ENCODE measurements around the gene FBXL14.
"Not testable (repeated sequence)": the region's sequence is repeated elsewhere in the genome, so short reads cannot be mapped to it uniquely, and the experiment has no call there.

FBXL14 gene

GRCh38 chr12:1620092-1620491, 25.7 kb upstream of the FBXL14 start:
- no peak for DNase-seq (ENCODE audit: low read depth in 3 of 3)

DNA sequence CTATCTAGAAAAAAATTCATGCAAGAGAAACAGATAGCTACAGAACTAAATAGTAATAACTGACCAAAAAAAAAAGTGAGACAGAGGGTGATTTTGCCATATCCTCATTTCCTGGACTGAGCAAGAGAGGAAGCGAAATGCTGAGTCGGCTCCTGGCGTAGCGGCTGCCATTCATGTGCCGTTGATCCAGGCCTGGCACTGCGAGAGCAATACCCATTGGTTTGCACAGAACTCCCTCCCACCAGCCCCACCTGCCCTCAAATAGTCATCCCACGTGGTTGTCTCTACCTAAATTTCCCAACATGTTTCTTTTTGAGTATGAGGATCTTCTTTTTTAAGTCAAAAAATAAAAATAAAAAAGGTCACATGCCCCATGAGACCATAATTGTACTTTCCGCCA, 25.2 kb upstream of the FBXL14 start:
- DNase-seq (ENCODE audit: low read depth in 3 of 3), result no peak

- DNase-seq (ENCODE audit: low read depth in 3 of 3), result no peak
Observed at GRCh38 chr12:1619159-1619558, 24.8 kb upstream of the FBXL14 start.

DNA sequence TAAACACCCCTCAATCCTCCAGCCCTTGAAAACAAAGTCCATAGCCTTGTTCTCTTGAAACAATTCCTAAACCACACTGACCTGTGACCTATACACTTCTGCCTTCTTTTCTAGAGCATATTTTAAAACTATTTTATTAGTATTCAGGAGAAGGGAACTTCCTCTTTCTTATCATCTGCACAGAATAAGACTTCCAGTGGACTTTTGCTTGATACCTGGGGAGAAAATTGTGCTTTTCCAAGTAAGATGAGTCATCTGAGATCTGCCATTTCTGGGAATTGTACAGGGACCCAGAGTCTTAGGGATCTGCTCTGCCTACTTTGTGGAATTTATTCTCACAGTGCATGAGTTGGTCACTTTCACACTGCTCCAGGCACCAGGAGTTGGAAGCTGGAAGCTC, 24.1 kb upstream of the FBXL14 start:
- DNase-seq (ENCODE audit: low read depth in 3 of 3), result no peak

DNA sequence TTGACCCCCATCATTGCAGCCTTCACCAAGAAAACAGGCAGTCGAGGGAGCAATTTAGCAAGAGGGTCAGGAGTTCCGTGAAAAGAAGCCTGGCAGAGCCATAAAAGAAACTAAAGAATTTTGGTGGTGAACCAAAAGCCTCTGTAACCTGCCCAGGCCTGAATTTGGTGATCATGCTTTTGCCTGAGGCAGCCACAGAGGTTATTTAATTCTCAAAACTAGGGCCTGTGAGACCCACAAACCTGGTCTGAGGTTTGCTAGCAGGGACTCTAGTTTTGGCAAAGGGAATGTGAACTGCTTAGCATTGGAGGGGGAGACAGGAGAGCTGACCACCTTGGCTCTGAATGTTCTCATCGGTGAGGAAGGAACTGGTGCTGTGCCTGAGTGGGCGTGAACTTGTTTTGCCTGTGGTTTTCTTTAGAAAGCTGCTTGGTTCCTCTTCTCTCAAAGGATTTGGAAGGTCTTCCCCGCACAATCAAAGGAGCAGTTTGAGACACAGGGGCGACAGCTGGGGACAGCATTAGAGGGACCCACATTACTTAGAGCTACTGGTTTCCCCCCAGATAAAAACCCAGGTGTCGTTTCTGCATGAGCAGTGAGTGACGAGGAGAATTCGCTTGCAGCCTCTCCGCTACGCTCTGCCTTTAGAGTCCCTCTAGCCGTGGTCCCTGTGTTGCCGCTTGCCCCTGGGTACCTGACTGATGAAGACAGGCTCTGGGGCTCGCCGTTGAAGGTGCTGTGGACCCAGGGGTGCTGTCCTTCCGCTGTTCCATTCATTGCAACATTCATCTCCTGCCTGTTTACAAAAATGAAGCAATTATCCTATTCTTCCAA, 22.1 kb upstream of the FBXL14 start:
- no peak for DNase-seq (ENCODE audit: low read depth in 3 of 3)

- no peak for DNase-seq (ENCODE audit: low read depth in 3 of 3)
Observed at GRCh38 chr12:1614360-1614759, 20.0 kb upstream of the FBXL14 start.

DNA sequence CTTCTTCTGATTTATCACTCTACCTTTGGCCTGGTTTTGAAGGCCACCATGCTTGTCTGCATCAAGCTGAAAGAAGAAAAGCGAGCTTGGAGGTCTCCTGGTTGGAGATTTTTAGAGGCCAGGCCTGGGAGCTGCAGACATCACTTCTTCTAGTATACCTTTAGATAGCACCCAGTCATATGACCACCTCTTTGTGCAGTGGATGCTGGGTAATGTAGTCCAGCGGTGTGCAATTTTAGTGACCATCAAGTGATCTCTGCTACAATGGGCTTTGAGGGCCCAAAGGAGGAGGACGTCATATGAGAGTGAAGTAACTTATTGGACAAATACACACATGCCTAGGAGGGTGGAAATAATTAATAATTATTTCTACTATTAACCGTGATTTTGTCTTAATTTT, 19.5 kb upstream of the FBXL14 start:
- DNase-seq (ENCODE audit: low read depth in 3 of 3), result no peak

GRCh38 chr12:1611803-1612572, 17.6 kb upstream of the FBXL14 start:
- DNase-seq (ENCODE audit: low read depth in 3 of 3), result no peak

GRCh38 chr12:1610072-1610643, 15.8 kb upstream of the FBXL14 start:
- no peak for DNase-seq (ENCODE audit: low read depth in 3 of 3)

DNA sequence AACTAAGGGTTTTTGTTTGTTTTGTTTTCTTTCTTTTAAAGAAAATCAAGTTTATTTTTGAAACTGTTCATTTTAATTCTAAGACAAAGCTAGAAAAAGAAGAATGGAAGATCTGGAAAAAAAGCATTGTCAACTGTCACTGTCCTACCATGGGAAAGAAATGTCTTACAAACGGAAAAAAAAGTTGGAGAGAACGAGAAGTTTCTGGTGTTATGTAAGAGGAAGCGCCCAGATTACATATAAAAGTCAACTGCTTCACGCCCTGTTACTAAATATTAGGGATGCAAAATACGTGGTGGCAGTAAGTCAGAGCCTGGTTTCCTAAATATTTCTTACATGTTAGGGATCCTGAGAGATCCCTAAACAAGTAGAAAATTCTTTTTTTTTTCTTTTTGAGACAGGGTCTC, 14.3 kb upstream of the FBXL14 start:
- no peak for DNase-seq (ENCODE audit: low read depth in 3 of 3)

GRCh38 chr12:1607940-1608712, 13.7 kb upstream of the FBXL14 start:
- DNase-seq (ENCODE audit: low read depth in 3 of 3), result no peak

- peak; percentile 59 to 69 (median 61) for DNase-seq (ENCODE audit: low read depth in 3 of 3)
Observed at GRCh38 chr12:1606021-1606622, 11.7 kb upstream of the FBXL14 start.

DNA sequence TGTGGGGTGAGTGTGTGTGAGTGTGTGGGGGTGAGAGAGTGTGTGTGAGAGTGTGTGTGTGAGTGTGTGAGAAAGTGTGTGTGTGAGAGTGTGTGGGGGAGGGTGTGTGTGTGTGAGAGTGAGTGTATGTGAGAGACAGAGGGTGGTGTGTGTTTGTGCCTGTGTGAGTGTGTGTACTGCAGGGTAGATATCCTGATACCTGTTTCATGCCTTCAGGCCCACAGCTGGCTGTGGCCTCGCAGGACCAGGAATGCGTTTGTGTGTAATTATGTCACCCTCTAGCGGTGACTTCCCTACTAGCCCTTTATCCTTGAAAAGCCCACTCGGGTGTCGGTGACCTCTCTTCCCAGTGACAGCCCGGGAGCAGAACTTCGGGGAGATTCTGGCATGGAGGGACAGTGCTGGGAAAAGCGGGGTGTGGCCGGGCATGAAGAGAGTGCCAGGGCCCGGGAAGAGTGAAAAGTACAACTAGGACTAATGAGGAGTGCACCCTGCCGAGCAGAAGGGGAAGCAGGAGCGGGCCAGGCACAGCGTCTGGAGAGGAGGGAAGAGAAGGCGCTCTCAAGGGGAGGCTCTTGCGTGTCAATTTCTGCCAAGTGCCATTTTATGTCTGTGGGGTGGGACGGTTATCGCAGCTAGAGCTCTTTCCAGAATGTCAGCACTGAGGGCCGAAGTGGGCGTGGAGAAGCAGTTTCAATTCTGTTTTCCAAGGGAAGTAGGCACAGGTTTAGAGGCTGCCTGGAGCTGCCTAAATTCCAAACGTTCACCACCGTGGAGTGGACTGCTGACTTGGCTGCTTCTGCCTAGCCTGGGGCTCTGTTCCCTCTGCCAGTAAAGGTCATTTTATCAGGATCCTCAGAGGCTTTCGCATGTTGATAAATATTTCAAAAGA, 11.0 kb upstream of the FBXL14 start:
- peak in 2 of 3 experiments; percentile 24 to 27 for DNase-seq (ENCODE audit: low read depth in 3 of 3)

GRCh38 chr12:1604464-1604863, 10.1 kb upstream of the FBXL14 start:
- no peak for DNase-seq (ENCODE audit: low read depth in 3 of 3)

GRCh38 chr12:1603269-1603993, 9.1 kb upstream of the FBXL14 start:
- no peak for DNase-seq (ENCODE audit: low read depth in 3 of 3)

DNA sequence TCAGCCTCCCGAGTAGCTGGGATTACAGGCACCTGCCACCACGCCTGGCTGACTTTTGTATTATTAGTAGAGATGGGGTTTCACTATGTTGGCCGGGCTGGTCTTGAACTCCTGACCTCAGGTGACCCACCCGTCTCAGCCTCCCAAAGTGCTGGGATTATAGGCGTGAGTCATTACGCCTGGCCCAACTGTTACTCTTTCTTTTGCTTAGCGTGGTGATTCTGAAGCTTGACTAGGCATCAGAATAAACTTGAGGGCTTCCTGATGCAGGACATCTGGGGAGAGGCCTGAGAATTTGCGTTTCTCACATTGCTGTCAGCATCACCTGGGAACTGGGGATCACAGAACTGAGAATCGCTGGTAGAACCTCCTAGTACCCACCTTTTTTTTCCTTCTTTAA, 8.3 kb upstream of the FBXL14 start:
- not testable (repeated sequence) for DNase-seq (ENCODE audit: low read depth in 3 of 3)

DNA sequence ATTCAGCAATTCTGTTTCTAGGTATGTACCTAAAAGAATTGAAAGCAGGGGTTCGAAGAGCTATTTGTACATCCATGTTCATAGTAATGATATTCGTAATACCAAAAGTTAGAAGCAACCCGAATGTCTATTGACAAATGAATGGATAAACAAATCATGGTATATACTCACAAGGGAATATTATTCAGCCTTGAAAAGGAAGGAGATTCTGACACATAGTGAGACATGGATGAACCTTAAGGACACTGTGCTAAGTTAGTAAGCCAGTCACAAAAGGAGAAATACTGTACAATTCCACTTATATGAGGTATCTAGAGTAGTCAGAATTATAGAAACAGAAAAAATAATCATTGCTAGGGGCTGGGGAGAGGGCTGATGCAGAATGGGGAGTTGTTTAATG, 4.4 kb upstream of the FBXL14 start:
- no peak for DNase-seq (ENCODE audit: low read depth in 3 of 3)

- DNase-seq (ENCODE audit: low read depth in 3 of 3), result no peak
Observed at GRCh38 chr12:1595690-1596347, 1.4 kb upstream of the FBXL14 start.

- DNase-seq (ENCODE audit: low read depth in 3 of 3), result no peak
Observed at GRCh38 chr12:1595026-1595561, 713 bp upstream of the FBXL14 start.
